Measurements from ENCODE around the gene ACVRL1. TPM values are rescaled to one million over a fixed set of nuclear protein-coding genes. Genes with fewer than 3 reads are reported as not detected.

ACVRL1 gene
- total RNA-seq, 4 donors from 2014 or later = 77.4 to 133 (median 118) TPM

GRCh38 chr12:51866762-51867161 is 40.5 kb upstream of the ACVRL1 start:
- Histone ChIP-seq H3K36me3 (no peaks in the 10 kb centered on the region), H3K4me3 (no peak overlapping the region), H3K27ac (no peak overlapping the region), H3K4me1 (peaks cover 0 to 36% (median 17%) of the 10 kb centered on the region in 3 donors), H3K27me3 (peaks cover 97% of the 10 kb centered on the region), H3K9me3 (no peaks in the 10 kb centered on the region)
- no peak for ATAC-seq
- 77 to 95% methylated on average over 2 to 8 of the region's 8 CpGs for WGBS, 2 donors (ENCODE audit: low coverage in 1 of 2)
- TF ChIP-seq CTCF (IDR thresholded peaks at IDR 0.05) = no peak
- no peak for TF ChIP-seq POLR2A (IDR thresholded peaks at IDR 0.05)
- no peak for TF ChIP-seq POLR2AphosphoS5 (IDR thresholded peaks at IDR 0.05)
- no peak for TF ChIP-seq EP300 (IDR thresholded peaks at IDR 0.05)

GRCh38 chr12:51867371-51867770 is 39.9 kb upstream of the ACVRL1 start:
- Histone ChIP-seq H3K4me1 (peaks cover 0 to 36% (median 17%) of the 10 kb centered on the region in 3 donors), H3K27me3 (peaks cover 96% of the 10 kb centered on the region), H3K4me3 (no peak overlapping the region), H3K9me3 (no peaks in the 10 kb centered on the region), H3K27ac (no peak overlapping the region), H3K36me3 (no peaks in the 10 kb centered on the region)
- TF ChIP-seq POLR2A (IDR thresholded peaks at IDR 0.05) = no peak
- TF ChIP-seq CTCF (IDR thresholded peaks at IDR 0.05) = no peak
- no peak for TF ChIP-seq EP300 (IDR thresholded peaks at IDR 0.05)
- TF ChIP-seq POLR2AphosphoS5 (IDR thresholded peaks at IDR 0.05) = no peak
- ATAC-seq = no peak

- TF ChIP-seq EP300 (IDR thresholded peaks at IDR 0.05) (no peak), POLR2A (IDR thresholded peaks at IDR 0.05) (no peak), POLR2AphosphoS5 (IDR thresholded peaks at IDR 0.05) (no peak), CTCF (IDR thresholded peaks at IDR 0.05) (no peak)
- Histone ChIP-seq H3K27ac (no peak overlapping the region), H3K36me3 (no peaks in the 10 kb centered on the region), H3K27me3 (peaks cover 93% of the 10 kb centered on the region), H3K9me3 (no peaks in the 10 kb centered on the region), H3K4me3 (no peak overlapping the region), H3K4me1 (peaks cover 0 to 36% (median 17%) of the 10 kb centered on the region in 3 donors)
- 87 to 100% methylated on average over 1 to 3 of the region's 12 CpGs for WGBS, 2 donors (ENCODE audit: low coverage in 1 of 2)
- no peak for ATAC-seq
Measured at GRCh38 chr12:51867796-51868428, 39.4 kb upstream of the ACVRL1 start.

- no peak for TF ChIP-seq EP300 (IDR thresholded peaks at IDR 0.05)
- no peak for TF ChIP-seq CTCF (IDR thresholded peaks at IDR 0.05)
- no peak for TF ChIP-seq POLR2A (IDR thresholded peaks at IDR 0.05)
- no peak for TF ChIP-seq POLR2AphosphoS5 (IDR thresholded peaks at IDR 0.05)
- 43% methylated on average over 2 of the region's 67 CpGs; no CpG with 5 or more reads in 1 of the 2 donors for WGBS, 2 donors (ENCODE audit: low coverage in 1 of 2)
- Histone ChIP-seq H3K27me3 (peaks cover 82% of the 10 kb centered on the region), H3K4me1 (peaks cover 0 to 26% (median 17%) of the 10 kb centered on the region in 3 donors), H3K27ac (peak overlapping the region in 1 of 4 donors; percentile 34), H3K36me3 (no peaks in the 10 kb centered on the region), H3K4me3 (peak overlapping the region; percentile 13 to 53), H3K9me3 (no peaks in the 10 kb centered on the region)
- ATAC-seq = peak; percentile 30
Measured at GRCh38 chr12:51868821-51869495, 38.3 kb upstream of the ACVRL1 start.

GRCh38 chr12:51869496-51869865 is 37.8 kb upstream of the ACVRL1 start:
- Histone ChIP-seq H3K27me3 (peaks cover 81% of the 10 kb centered on the region), H3K4me3 (peak overlapping the region; percentile 13 to 53), H3K36me3 (no peaks in the 10 kb centered on the region), H3K9me3 (no peaks in the 10 kb centered on the region), H3K4me1 (peaks cover 0 to 21% (median 12%) of the 10 kb centered on the region in 3 donors), H3K27ac (peak overlapping the region in 1 of 4 donors; percentile 34)
- no peak for ATAC-seq
- 80% methylated on average over 2 of the region's 20 CpGs; no CpG with 5 or more reads in 1 of the 2 donors for WGBS, 2 donors (ENCODE audit: low coverage in 1 of 2)
- TF ChIP-seq POLR2A (IDR thresholded peaks at IDR 0.05) = no peak
- TF ChIP-seq POLR2AphosphoS5 (IDR thresholded peaks at IDR 0.05) = no peak
- no peak for TF ChIP-seq CTCF (IDR thresholded peaks at IDR 0.05)
- no peak for TF ChIP-seq EP300 (IDR thresholded peaks at IDR 0.05)
